Transverse colon (tissue), 4 donors: ENCODE results near the gene LPAR1. TPM values are rescaled to one million over a fixed set of nuclear protein-coding genes. Genes with fewer than 3 reads are reported as not detected.
"Not testable (repeated sequence)": the region's sequence is repeated elsewhere in the genome, so short reads cannot be mapped to it uniquely, and the experiment has no call there.

Source experiments
- DNase-seq: peaks from one replicate; pipeline ENCODE4 v3.0.0-alpha.2; 2019
- H3K27ac ChIP-seq, 4 donors: fragments of 200-600 bp; sonication (generic); 2 replicates each; pipeline ENCODE4 v1.5.1; 2016 to 2018; ENCODE audit warnings: inconsistent platforms in 4 of 4
- H3K27me3 ChIP-seq: fragments of 200-600 bp; sonication (generic); 2 replicates; pipeline ENCODE4 v1.5.1; 2017; ENCODE audit warnings: inconsistent platforms
- H3K36me3 ChIP-seq, 4 donors: fragments of 200-600 bp; sonication (generic); 2 replicates each; pipeline ENCODE4 v1.5.1; 2017 to 2019; ENCODE audit warnings: inconsistent platforms in 4 of 4
- H3K4me1 ChIP-seq, 4 donors: fragments of 200-600 bp; sonication (generic); 2 replicates each; pipeline ENCODE4 v1.5.1; 2017 to 2020; ENCODE audit warnings: inconsistent platforms in 4 of 4
- H3K4me3 ChIP-seq, 4 donors: fragments of 200-600 bp; sonication (generic); 1 replicate in 1 of 4; 2 replicates in 3 of 4; pipeline versions ENCODE4 v1.5.1 to v1.6.1; 2017 to 2019; ENCODE audit warnings: inconsistent platforms in 4 of 4
- H3K9me3 ChIP-seq, 2 donors: fragments of 200-600 bp; sonication (generic); 2 replicates each; pipeline ENCODE4 v1.5.1; 2017 to 2019; ENCODE audit warnings: inconsistent platforms in 2 of 2
- CTCF ChIP-seq, 5 experiments: fragments of 200-600 bp in 3 of 5; fragments of 450-650 bp in 2 of 5; sonication (generic) in 3 of 5; IDR thresholded peaks; 1 replicate in 2 of 5; 2 replicates in 3 of 5; pipeline ENCODE4 v1.5.1; 2016 to 2017; ENCODE audit warnings: antibody characterized with exemption in 5 of 5, inconsistent platforms in 3 of 5, mild to moderate bottlenecking in 2 of 5, moderate library complexity in 1 of 5
- EP300 ChIP-seq: sonication (generic); formaldehyde crosslinking; IDR thresholded peaks from one replicate; pipeline ENCODE4 v1.6.1; 2017; ENCODE audit warnings: antibody characterized with exemption, low read depth
- POLR2A ChIP-seq: fragments of 450-650 bp; IDR thresholded peaks from one replicate; pipeline ENCODE4 v1.6.1; 2016; ENCODE audit warnings: antibody characterized with exemption, mild to moderate bottlenecking, moderate library complexity
- POLR2AphosphoS5 ChIP-seq, 3 donors: sonication (generic); formaldehyde crosslinking; IDR thresholded peaks; one replicate each; pipeline ENCODE4 v1.6.1; 2016; ENCODE audit warnings: antibody characterized with exemption in 3 of 3
- WGBS, 2 donors: methylation state at CpG; one replicate each; pipeline ENCODE4 v1.1.5; 2018; ENCODE audit warnings: low coverage in 1 of 2; 5-methylcytosine and 5-hydroxymethylcytosine counted together
- in situ Hi-C, 4 donors: fragments of 200-750 bp; cut with MboI; loops; one replicate each; pipeline versions ENCODE4 v1.15.0 to v1.15.1; 2017; ENCODE audit warnings: low sequenced_read_pairs in 3 of 4, low pct_ligation_motif_present in 1 of 4, low pct_unique_long_range_greater_than_20kb in 1 of 4
- intact Hi-C: fragments of 100-400 bp; cut with DNase I; formaldehyde crosslinking; loops from one replicate; pipeline ENCODE4 v1.15.1; 2023; ENCODE audit warnings: low total_unique reads
- total RNA-seq, 4 donors: library from RNA; depleted of rRNA; stranded (reverse); fragments of >200 nt; gene quantifications; one replicate each; pipeline ENCODE4 v1.1.0, GENCODE V29; 2016

Gene LPAR1
- total RNA-seq, 4 donors from 2014 or later: 27.1 to 34.4 (median 28.7) TPM

- no peaks in the 10 kb centered on the region for H3K27me3 ChIP-seq
- 71 to 81% methylated on average over 3 of the region's 3 CpGs for WGBS, 2 donors
- H3K36me3 ChIP-seq: no peaks in the 10 kb centered on the region
- in situ Hi-C loops (no loop called here), intact Hi-C loops (no loop called here)
- no peaks in the 10 kb centered on the region for H3K4me1 ChIP-seq
- no peak for DNase-seq
- no peak overlapping the region for H3K4me3 ChIP-seq
- TF ChIP-seq CTCF (IDR thresholded peaks at IDR 0.05) (no peak), POLR2A (no peak), POLR2AphosphoS5 (IDR thresholded peaks at IDR 0.05) (no peak), EP300 (no peak)
- H3K27ac ChIP-seq: no peak overlapping the region
- no peaks in the 10 kb centered on the region for H3K9me3 ChIP-seq
Measured at GRCh38 chr9:110835404-110835803, 202.9 kb downstream of the LPAR1 start.

GRCh38 chr9:110832926-110833325 is 205.3 kb downstream of the LPAR1 start:
- TF ChIP-seq CTCF (IDR thresholded peaks at IDR 0.05): no peak
- no peak for TF ChIP-seq EP300
- TF ChIP-seq POLR2A: no peak
- TF ChIP-seq POLR2AphosphoS5 (IDR thresholded peaks at IDR 0.05): no peak
- no peak for DNase-seq
- H3K9me3 ChIP-seq: no peaks in the 10 kb centered on the region
- intact Hi-C loops (no loop called here), in situ Hi-C loops (no loop called here)
- H3K27ac ChIP-seq: no peak overlapping the region
- 69 to 70% methylated on average over 3 of the region's 3 CpGs for WGBS, 2 donors
- no peaks in the 10 kb centered on the region for H3K4me1 ChIP-seq
- no peaks in the 10 kb centered on the region for H3K36me3 ChIP-seq
- no peaks in the 10 kb centered on the region for H3K27me3 ChIP-seq
- H3K4me3 ChIP-seq: no peak overlapping the region

- Histone ChIP-seq H3K9me3 (no peaks in the 10 kb centered on the region), H3K4me3 (no peak overlapping the region), H3K27ac (no peak overlapping the region), H3K27me3 (no peaks in the 10 kb centered on the region), H3K4me1 (no peaks in the 10 kb centered on the region), H3K36me3 (no peaks in the 10 kb centered on the region)
- TF ChIP-seq POLR2AphosphoS5 (IDR thresholded peaks at IDR 0.05): no peak
- TF ChIP-seq EP300: no peak
- TF ChIP-seq POLR2A: no peak
- no peak for TF ChIP-seq CTCF (IDR thresholded peaks at IDR 0.05)
- in situ Hi-C loops (no loop called here), intact Hi-C loops (no loop called here)
- DNase-seq: no peak
- WGBS, 2 donors: 97% methylated on average over 21 of the region's 21 CpGs; no CpG with 5 or more reads in 1 of the 2 donors
Measured at GRCh38 chr9:110830495-110830894, 207.8 kb downstream of the LPAR1 start.

- TF ChIP-seq POLR2A (no peak), CTCF (IDR thresholded peaks at IDR 0.05) (no peak), EP300 (no peak), POLR2AphosphoS5 (IDR thresholded peaks at IDR 0.05) (no peak)
- Histone ChIP-seq H3K4me1 (no peaks in the 10 kb centered on the region), H3K27ac (peak overlapping the region in 1 of 4 donors; percentile 31), H3K36me3 (no peaks in the 10 kb centered on the region), H3K9me3 (no peaks in the 10 kb centered on the region), H3K4me3 (no peak overlapping the region), H3K27me3 (no peaks in the 10 kb centered on the region)
- no peak for DNase-seq
- WGBS, 2 donors: 73 to 81% methylated on average over 3 of the region's 3 CpGs
- in situ Hi-C loops: no loop called here
- intact Hi-C loops: no loop called here
Measured at GRCh38 chr9:110828264-110828663, 210.0 kb downstream of the LPAR1 start.

- H3K27me3 ChIP-seq, H3K4me1 ChIP-seq, intact Hi-C loops, H3K36me3 ChIP-seq, H3K27ac ChIP-seq, DNase-seq, H3K9me3 ChIP-seq, in situ Hi-C loops, H3K4me3 ChIP-seq: not testable (repeated sequence)
- 63 to 78% methylated on average over 8 to 9 of the region's 9 CpGs for WGBS, 2 donors
Measured at GRCh38 chr9:110826400-110826799, 211.9 kb downstream of the LPAR1 start.
